Measurements from ENCODE around the gene SWSAP1. TPM values are rescaled to one million over a fixed set of nuclear protein-coding genes. Genes with fewer than 3 reads are reported as not detected.
A peak's percentile ranks its signal among the peaks of the same experiment; 100 is the strongest.

Gene SWSAP1
- total and polyA plus RNA-seq, 2 of the 8 experiments (the other 6 are each of a cell fraction or from before 2014, with no cell fraction given), result 3.1 to 5.2 TPM

- peak overlapping the region; percentile 22 for H4K91ac ChIP-seq (replicated peaks; ENCODE audit: insufficient read length, low read length)
- H3K27me3 ChIP-seq (replicated peaks in 1 of 4; ENCODE audit: control insufficient read depth in 3 of 4, extremely low read depth in 1 of 4, insufficient read depth in 3 of 4, low read length in 3 of 4), result no peaks in the 10 kb centered on the region
- H3K9me3 ChIP-seq (ENCODE audit: insufficient read depth in 2 of 2, low read depth in 1 of 2, low read length in 1 of 2), result no peaks in the 10 kb centered on the region
- H3K14ac ChIP-seq (ENCODE audit: insufficient read length), result no peak overlapping the region
- peaks cover 2% of the 10 kb centered on the region; the same call in 1 of the 2 replicates for H3K79me1 ChIP-seq (ENCODE audit: low read depth, low read length)
- peak overlapping the region; percentile 67 to 90 (median 71) for H3K4me3 ChIP-seq (ENCODE audit: extremely low read depth in 1 of 4, insufficient read depth in 2 of 4, low read depth in 3 of 4, low read length in 4 of 4)
- no peak overlapping the region for H3K4ac ChIP-seq (replicated peaks; ENCODE audit: insufficient read length, low read depth, low read length)
- FAIRE-seq (no peak), DNase-seq (ENCODE audit: low read depth in 1 of 2, low spot score in 2 of 2) (peak in 1 of 2 experiments; percentile 68)
- no peak overlapping the region; the same call in 1 of the 2 replicates for H2AK5ac ChIP-seq (ENCODE audit: low read depth, low read length)
- H3K23ac ChIP-seq (ENCODE audit: insufficient read length), result no peak overlapping the region
- peak overlapping the region; percentile 63 for H3K27ac ChIP-seq (ENCODE audit: low read depth, low read length)
- ChIA-PET CTCF (ENCODE audit: partially characterized antibody) (interaction anchor here (1.2 to 16.8 kb wide), 11 partner anchors 8 to 108 kb away, joined by 3 to 197 read pairs (median 10); partner anchors contain the start of genes EPOR, ODAD3, PRKCSH and RGL3), POLR2A (ENCODE audit: partially characterized antibody) (interaction anchor here (0.6 to 5.2 kb wide), 29 partner anchors 8 to 1574 kb away, joined by 3 to 34 read pairs (median 4); partner anchors contain the start of genes CCDC159, ELAVL3, EPOR and ODAD3)
- no peaks in the 10 kb centered on the region for H3K36me3 ChIP-seq (ENCODE audit: control insufficient read depth in 2 of 4, insufficient read depth in 4 of 4, low read length in 3 of 4)
- no peak overlapping the region for H2BK120ac ChIP-seq (replicated peaks; ENCODE audit: low read depth, low read length)
- H3K56ac ChIP-seq (replicated peaks; ENCODE audit: insufficient read length, low read depth, low read length), result peak overlapping the region; percentile 66
- peak overlapping the region; percentile 3 for H4K5ac ChIP-seq (ENCODE audit: insufficient read length, low read depth, low read length)
- H3K4me1 ChIP-seq (replicated peaks in 1 of 4; ENCODE audit: control insufficient read depth in 3 of 4, insufficient read depth in 4 of 4, low read length in 3 of 4), result peaks cover 0 to 11% (median 10%) of the 10 kb centered on the region in 4 experiments; a peak in 6 of 7 replicates
- H3K9ac ChIP-seq (replicated peaks in 1 of 4; ENCODE audit: extremely low read depth in 1 of 4, low read depth in 3 of 4, low read length in 3 of 4), result peak overlapping the region in 3 of 4 experiments; percentile 38 to 52 (median 42); a peak in 3 of 7 replicates
- H2BK15ac ChIP-seq (ENCODE audit: low read length), result peak overlapping the region; percentile 81; the same call in 1 of the 2 replicates
- H2BK12ac ChIP-seq (ENCODE audit: low read depth, low read length), result 0 out of 2 replicates have a peak overlapping the region, but pooled peaks have one; percentile 80
- TF ChIP-seq ASH2L (IDR thresholded peaks at IDR 0.05; ENCODE audit: low read length) (no peak), E2F6 (IDR thresholded peaks at IDR 0.05) (no peak), YY1 (IDR thresholded peaks at IDR 0.05; ENCODE audit: low read depth, low read length) (no peak), JUND (IDR thresholded peaks at IDR 0.05; ENCODE audit: low read length) (no peak), SP4 (IDR thresholded peaks at IDR 0.05; ENCODE audit: low read length) (0 out of 2 replicates have a peak, but pooled peaks have one; percentile 5), POU5F1 (IDR thresholded peaks at IDR 0.05; ENCODE audit: low read depth, low read length) (no peak), CBX8 (IDR thresholded peaks at IDR 0.05; ENCODE audit: borderline replicate concordance, low read depth, low read length) (no peak), CEBPB (IDR thresholded peaks at IDR 0.05; ENCODE audit: low read depth, low read length) (no peak), SP1 (IDR thresholded peaks at IDR 0.05; ENCODE audit: low read depth, low read length) (0 out of 2 replicates have a peak, but pooled peaks have one; percentile 39), PHF8 (conservative IDR thresholded peaks at IDR 0.05; ENCODE audit: low read depth, low read length) (no peak)
- H3K23me2 ChIP-seq (ENCODE audit: low read depth, low read length), result peaks cover 10% of the 10 kb centered on the region
- WGBS, 2 experiments (ENCODE audit: extremely low coverage in 1 of 2, insufficient coverage in 1 of 2, insufficient read length in 1 of 2, insufficient replicate concordance in 2 of 2, low coverage in 1 of 2, low lambda C conversion rate in 2 of 2, missing lambda C conversion rate in 1 of 2), result 41% methylated on average over 27 of the region's 27 CpGs; no CpG with 5 or more reads in 1 of the 2 experiments
- peak overlapping the region; percentile 74 to 79 for H3K4me2 ChIP-seq (ENCODE audit: insufficient read depth in 1 of 2, low read depth in 2 of 2, low read length in 2 of 2)
- H4K8ac ChIP-seq (ENCODE audit: extremely low read depth, insufficient read depth, low read length), result peak overlapping the region; percentile 63; the same call in 1 of the 2 replicates
- H2BK20ac ChIP-seq (ENCODE audit: low read length), result no peak overlapping the region
- peaks cover 2% of the 10 kb centered on the region in 2 experiments for H4K20me1 ChIP-seq (replicated peaks in 1 of 2; ENCODE audit: control insufficient read depth in 1 of 2, insufficient read depth in 2 of 2, low read length in 2 of 2)
- H2BK5ac ChIP-seq (ENCODE audit: low read depth, low read length), result peak overlapping the region; percentile 87
- H2AFZ ChIP-seq (ENCODE audit: low read length), result no peak overlapping the region
- peak overlapping the region; percentile 78 for H3K18ac ChIP-seq (ENCODE audit: extremely low read depth, low read length)
- H3K79me2 ChIP-seq (ENCODE audit: control insufficient read depth in 1 of 2, insufficient read depth in 2 of 2, low read length in 2 of 2), result no peaks in the 10 kb centered on the region
Observed at GRCh38 chr19:11375143-11375948, 880 bp downstream of the SWSAP1 start.
